Vagina (tissue), 2 donors: ENCODE results near the gene CD180.

Source experiments
- POLR2A ChIP-seq, 2 donors: fragments of 450-650 bp; IDR thresholded peaks; one replicate each; pipeline ENCODE4 v1.6.1; 2017; ENCODE audit warnings: antibody characterized with exemption in 2 of 2, mild to moderate bottlenecking in 2 of 2, moderate library complexity in 2 of 2
- POLR2AphosphoS5 ChIP-seq, 2 donors: sonication (generic); formaldehyde crosslinking; IDR thresholded peaks; one replicate each; pipeline ENCODE4 v1.9.0; 2017; ENCODE audit warnings: antibody characterized with exemption in 2 of 2, mild to moderate bottlenecking in 2 of 2, low read depth in 1 of 2; ENCODE audit not compliant: insufficient read depth in 1 of 2
- TF ChIP-seq, protein P1 (sequence below), 3 experiments: fragments of 450-650 bp in 2 of 3; fragments of 200-600 bp in 1 of 3; sonication (generic) in 1 of 3; IDR thresholded peaks; one replicate each; pipeline ENCODE4 v1.5.1; 2017 to 2019; ENCODE audit warnings: antibody characterized with exemption in 3 of 3, mild to moderate bottlenecking in 2 of 3, moderate library complexity in 2 of 3

GRCh38 chr5:67165526-67166459 is 30.8 kb downstream of the CD180 start:
- TF ChIP-seq, protein P1, sequence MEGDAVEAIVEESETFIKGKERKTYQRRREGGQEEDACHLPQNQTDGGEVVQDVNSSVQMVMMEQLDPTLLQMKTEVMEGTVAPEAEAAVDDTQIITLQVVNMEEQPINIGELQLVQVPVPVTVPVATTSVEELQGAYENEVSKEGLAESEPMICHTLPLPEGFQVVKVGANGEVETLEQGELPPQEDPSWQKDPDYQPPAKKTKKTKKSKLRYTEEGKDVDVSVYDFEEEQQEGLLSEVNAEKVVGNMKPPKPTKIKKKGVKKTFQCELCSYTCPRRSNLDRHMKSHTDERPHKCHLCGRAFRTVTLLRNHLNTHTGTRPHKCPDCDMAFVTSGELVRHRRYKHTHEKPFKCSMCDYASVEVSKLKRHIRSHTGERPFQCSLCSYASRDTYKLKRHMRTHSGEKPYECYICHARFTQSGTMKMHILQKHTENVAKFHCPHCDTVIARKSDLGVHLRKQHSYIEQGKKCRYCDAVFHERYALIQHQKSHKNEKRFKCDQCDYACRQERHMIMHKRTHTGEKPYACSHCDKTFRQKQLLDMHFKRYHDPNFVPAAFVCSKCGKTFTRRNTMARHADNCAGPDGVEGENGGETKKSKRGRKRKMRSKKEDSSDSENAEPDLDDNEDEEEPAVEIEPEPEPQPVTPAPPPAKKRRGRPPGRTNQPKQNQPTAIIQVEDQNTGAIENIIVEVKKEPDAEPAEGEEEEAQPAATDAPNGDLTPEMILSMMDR (IDR thresholded peaks at IDR 0.05) = peak; percentile 30 to 53 (median 49)
- no peak for TF ChIP-seq POLR2A (IDR thresholded peaks at IDR 0.05)
- TF ChIP-seq POLR2AphosphoS5 (IDR thresholded peaks at IDR 0.05; ENCODE audit: insufficient read depth in 1 of 2, low read depth in 1 of 2) = no peak
